DND-41 (cell line): ENCODE results near the gene TRIM68.

ENCODE experiments used
- ATAC-seq: fragments of 200-7000 bp; cut with Tn5 transposase; 3 replicates; pipeline ENCODE4 v1.9.1; 2021; ENCODE audit warnings: low read depth; ENCODE audit not compliant: insufficient read depth
- DNase-seq: peaks from one replicate; pipeline ENCODE4 v3.0.0-alpha.2; 2020
- H2AFZ ChIP-seq: 2 replicates; pipeline ENCODE4 v1.6.0; 2012; ENCODE audit warnings: low read depth, low read length
- H3K27ac ChIP-seq: 2 replicates; pipeline ENCODE4 v1.5.1; 2012; ENCODE audit warnings: low read length, inconsistent platforms
- H3K27me3 ChIP-seq: fragments of 200-600 bp; sonication (generic); 2 replicates; pipeline ENCODE4 v1.6.0; 2012; ENCODE audit warnings: low read length, mild to moderate bottlenecking, inconsistent platforms; ENCODE audit not compliant: insufficient read depth, poor library complexity
- H3K36me3 ChIP-seq: 2 replicates; pipeline ENCODE4 v1.5.1; 2012; ENCODE audit warnings: low read length, inconsistent platforms; ENCODE audit not compliant: insufficient read depth
- H3K4me1 ChIP-seq: 2 replicates; pipeline ENCODE4 v1.5.1; 2012; ENCODE audit warnings: mild to moderate bottlenecking, low read length; ENCODE audit not compliant: insufficient read depth
- H3K4me2 ChIP-seq: 2 replicates; pipeline ENCODE4 v1.6.0; 2012; ENCODE audit warnings: mild to moderate bottlenecking, moderate library complexity, low read length, inconsistent platforms; ENCODE audit not compliant: insufficient read depth
- H3K4me3 ChIP-seq, 2 experiments: fragments of 200-600 bp in 1 of 2; shearing (Covaris generic) in 1 of 2; 2 replicates each; pipeline ENCODE4 v1.5.1; 2012 to 2016; ENCODE audit warnings: inconsistent platforms in 2 of 2, low read length in 2 of 2, mild to moderate bottlenecking in 2 of 2, low read depth in 1 of 2, moderate library complexity in 1 of 2
- H3K79me2 ChIP-seq: 2 replicates; pipeline ENCODE4 v1.6.0; 2012; ENCODE audit warnings: low read length, inconsistent platforms; ENCODE audit not compliant: insufficient read depth
- H3K9ac ChIP-seq: 2 replicates; pipeline ENCODE4 v1.6.0; 2012; ENCODE audit warnings: low read depth, mild to moderate bottlenecking, inconsistent platforms, low read length, moderate library complexity
- H3K9me3 ChIP-seq: 2 replicates; pipeline ENCODE4 v1.5.1; 2012; ENCODE audit warnings: low read length, moderate library complexity, mild to moderate bottlenecking, inconsistent platforms; ENCODE audit not compliant: insufficient read depth, severe bottlenecking
- H4K20me1 ChIP-seq: 2 replicates; pipeline ENCODE4 v1.6.0; 2012; ENCODE audit warnings: low read length; ENCODE audit not compliant: insufficient read depth
- EZH2 ChIP-seq: IDR thresholded peaks from 3 replicates; pipeline ENCODE4 v1.6.1; 2012; ENCODE audit warnings: borderline replicate concordance, low read depth, mild to moderate bottlenecking, moderate library complexity, low read length, inconsistent platforms; ENCODE audit not compliant: severe bottlenecking
- TF ChIP-seq, protein P1 (sequence below): IDR thresholded peaks from 2 replicates; pipeline ENCODE4 v1.5.1; 2012; ENCODE audit warnings: borderline replicate concordance, low read length, moderate library complexity, mild to moderate bottlenecking; ENCODE audit not compliant: poor library complexity, severe bottlenecking; ENCODE audit errors: extremely low read depth

Gene TRIM68

DNA sequence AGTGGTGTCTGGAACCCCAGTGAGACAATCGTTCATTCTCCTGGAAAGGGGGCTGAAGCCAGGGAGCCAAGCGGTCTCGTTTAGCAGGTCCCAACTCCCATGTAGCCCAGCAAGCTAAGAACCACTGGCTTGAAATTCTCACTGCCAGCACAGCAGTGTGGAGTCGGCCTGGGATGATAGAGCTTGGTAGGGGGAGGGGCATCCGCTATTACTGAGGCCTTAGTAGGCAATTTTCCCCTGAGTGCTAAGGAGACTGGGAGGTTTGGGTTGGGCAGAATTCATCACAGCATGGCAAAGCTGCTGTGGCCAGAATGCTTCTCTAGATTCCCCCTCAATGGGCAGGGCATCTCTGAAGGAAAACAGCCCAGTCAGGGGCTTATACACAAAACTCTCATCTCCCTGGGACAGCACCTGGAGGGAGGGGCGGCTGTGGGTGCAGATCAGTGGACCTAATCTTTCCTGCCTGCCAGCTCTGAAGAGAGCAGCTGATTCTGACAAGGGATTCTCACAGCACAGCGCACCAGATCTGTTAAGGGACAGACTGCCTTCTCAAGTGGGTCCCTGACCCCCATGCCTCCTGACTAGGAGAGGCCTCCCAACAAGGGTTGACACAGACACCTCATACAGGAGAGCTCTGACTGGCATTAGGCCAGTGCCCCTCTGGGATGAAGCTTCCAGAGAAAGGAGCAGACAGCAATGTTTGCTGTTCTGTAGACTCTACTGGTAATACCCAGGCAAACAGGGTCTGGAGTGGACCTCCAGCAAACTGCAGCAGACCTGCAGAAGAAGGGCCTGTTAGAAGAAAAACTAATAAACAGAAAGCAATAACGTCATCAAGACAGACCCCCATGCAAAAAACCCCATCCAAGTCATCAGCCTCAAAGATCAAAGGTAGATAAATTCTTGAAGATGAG lies 48.2 kb downstream of the TRIM68 start:
- no peaks in the 10 kb centered on the region for H3K79me2 ChIP-seq
- H3K4me3 ChIP-seq, result no peak overlapping the region
- no peak overlapping the region for H3K27ac ChIP-seq
- no peaks in the 10 kb centered on the region for H3K9me3 ChIP-seq
- H3K27me3 ChIP-seq, result no peaks in the 10 kb centered on the region
- no peaks in the 10 kb centered on the region for H4K20me1 ChIP-seq
- ATAC-seq (no peak), DNase-seq (no peak)
- TF ChIP-seq, protein P1, sequence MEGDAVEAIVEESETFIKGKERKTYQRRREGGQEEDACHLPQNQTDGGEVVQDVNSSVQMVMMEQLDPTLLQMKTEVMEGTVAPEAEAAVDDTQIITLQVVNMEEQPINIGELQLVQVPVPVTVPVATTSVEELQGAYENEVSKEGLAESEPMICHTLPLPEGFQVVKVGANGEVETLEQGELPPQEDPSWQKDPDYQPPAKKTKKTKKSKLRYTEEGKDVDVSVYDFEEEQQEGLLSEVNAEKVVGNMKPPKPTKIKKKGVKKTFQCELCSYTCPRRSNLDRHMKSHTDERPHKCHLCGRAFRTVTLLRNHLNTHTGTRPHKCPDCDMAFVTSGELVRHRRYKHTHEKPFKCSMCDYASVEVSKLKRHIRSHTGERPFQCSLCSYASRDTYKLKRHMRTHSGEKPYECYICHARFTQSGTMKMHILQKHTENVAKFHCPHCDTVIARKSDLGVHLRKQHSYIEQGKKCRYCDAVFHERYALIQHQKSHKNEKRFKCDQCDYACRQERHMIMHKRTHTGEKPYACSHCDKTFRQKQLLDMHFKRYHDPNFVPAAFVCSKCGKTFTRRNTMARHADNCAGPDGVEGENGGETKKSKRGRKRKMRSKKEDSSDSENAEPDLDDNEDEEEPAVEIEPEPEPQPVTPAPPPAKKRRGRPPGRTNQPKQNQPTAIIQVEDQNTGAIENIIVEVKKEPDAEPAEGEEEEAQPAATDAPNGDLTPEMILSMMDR, result no peak
- TF ChIP-seq EZH2, result no peak
- no peak overlapping the region for H3K9ac ChIP-seq
- H3K36me3 ChIP-seq, result no peaks in the 10 kb centered on the region
- no peak overlapping the region for H2AFZ ChIP-seq
- H3K4me1 ChIP-seq, result no peaks in the 10 kb centered on the region
- H3K4me2 ChIP-seq, result no peak overlapping the region

DNA sequence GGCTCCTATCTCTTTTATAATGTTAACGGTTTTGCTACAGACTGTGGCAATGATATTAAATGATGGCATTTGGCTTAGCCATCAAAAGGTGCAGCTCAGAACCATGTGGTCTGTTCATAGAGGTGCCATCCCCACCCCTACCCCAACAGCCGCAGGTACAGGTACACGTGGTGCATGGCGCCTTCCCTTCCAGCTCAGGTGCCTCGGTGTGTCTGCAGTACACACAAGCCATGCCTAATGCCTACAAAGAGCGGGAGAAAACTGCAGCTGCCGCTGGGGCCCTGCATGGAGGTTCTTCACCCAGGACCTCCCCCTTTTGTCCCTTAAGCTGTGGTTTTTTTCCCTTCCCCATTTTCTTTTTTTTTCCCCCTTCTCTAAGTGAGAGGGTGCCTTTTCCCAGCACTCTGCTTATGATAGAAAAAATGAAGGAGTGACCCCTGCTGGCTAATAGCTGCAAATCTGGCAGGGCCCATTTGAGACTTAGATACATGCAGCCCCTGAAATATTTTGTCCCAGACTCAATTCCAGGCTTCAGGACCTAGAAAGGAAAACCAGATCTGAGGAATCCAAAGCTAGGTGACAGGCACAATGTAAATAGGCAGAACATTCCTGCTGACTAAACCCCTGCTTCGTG lies 56.6 kb downstream of the TRIM68 start:
- no peak for DNase-seq
- no peak overlapping the region for H3K9ac ChIP-seq
- H3K4me3 ChIP-seq, result no peak overlapping the region
- no peak for ATAC-seq
- no peaks in the 10 kb centered on the region for H4K20me1 ChIP-seq
- H2AFZ ChIP-seq, result no peak overlapping the region
- no peaks in the 10 kb centered on the region for H3K9me3 ChIP-seq
- no peaks in the 10 kb centered on the region for H3K27me3 ChIP-seq
- TF ChIP-seq, protein P1, result peak; percentile 51
- TF ChIP-seq EZH2, result no peak
- H3K4me2 ChIP-seq, result no peak overlapping the region
- H3K79me2 ChIP-seq, result no peaks in the 10 kb centered on the region
- H3K36me3 ChIP-seq, result no peaks in the 10 kb centered on the region
- H3K4me1 ChIP-seq, result no peaks in the 10 kb centered on the region
- no peak overlapping the region for H3K27ac ChIP-seq
